Amygdala (tissue), 56 donors: ENCODE measurements around the gene TSC22D4.
"Not testable (repeated sequence)": the region's sequence is repeated elsewhere in the genome, so short reads cannot be mapped to it uniquely, and the experiment has no call there.

Source experiments
- DNase-seq, 56 donors: peaks; one replicate each; lab custom pipeline; 2025; lab: John Stamatoyannopoulos, UW

Gene TSC22D4

GRCh38 chr7:100478958-100479660, at the start of gene TSC22D4:
Gene TSC22D4, minus strand, starts transcription at chr7:100479214. Its CDS starts 1,176 bp downstream, at chr7:100478038.
- peak; percentile 66 to 98 (median 94) for DNase-seq

- not testable (repeated sequence) for DNase-seq
Measured at GRCh38 chr7:100528108-100528866, 49.3 kb upstream of the TSC22D4 start.

DNA sequence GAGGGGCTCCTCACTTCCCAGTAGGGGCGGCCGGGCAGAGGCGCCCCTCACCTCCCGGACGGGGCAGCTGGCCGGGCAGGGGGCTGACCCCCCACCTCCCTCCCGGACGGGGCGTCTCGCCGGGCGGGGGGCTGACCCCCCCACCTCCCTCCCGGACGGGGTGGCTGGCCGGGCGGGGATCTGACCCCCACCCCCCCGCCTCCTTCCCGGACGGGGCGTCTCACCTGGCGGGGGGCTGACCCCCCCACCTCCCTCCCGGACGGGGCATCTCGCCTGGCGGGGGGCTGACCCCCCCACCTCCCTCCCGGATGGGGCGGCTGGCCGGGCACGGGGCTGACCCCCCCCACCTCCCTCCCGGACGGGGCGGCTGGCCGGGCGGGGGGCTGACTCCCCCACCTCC, 44.2 kb upstream of the TSC22D4 start:
- DNase-seq, result not testable (repeated sequence)

DNA sequence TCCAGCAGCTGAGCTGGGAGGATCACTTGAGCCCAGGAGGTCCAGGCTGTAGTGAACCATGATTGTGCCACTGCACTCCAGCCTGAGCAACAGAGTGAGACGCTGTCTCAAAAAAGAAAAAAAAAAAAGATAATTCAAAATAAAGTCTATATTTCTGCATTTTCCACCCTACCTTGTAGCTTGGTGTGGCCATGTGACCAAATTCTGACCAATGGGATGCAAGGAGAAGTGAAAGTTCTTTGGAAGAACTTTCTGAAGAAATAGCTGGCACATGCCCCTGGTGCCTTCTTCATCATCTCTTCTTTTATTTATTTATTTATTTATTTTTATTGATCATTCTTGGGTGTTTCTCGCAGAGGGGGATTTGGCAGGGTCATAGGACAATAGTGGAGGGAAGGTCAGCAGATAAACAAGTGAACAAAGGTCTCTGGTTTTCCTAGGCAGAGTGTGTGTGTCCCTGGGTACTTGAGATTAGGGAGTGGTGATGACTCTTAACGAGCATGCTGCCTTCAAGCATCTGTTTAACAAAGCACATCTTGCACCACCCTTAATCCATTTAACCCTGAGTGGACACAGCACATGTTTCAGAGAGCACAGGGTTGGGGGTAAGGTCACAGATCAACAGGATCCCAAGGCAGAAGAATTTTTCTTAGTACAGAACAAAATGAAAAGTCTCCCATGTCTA, 43.0 kb upstream of the TSC22D4 start:
- DNase-seq, result not testable (repeated sequence)

- no peak for DNase-seq
Measured at GRCh38 chr7:100521076-100521475, 42.1 kb upstream of the TSC22D4 start.

GRCh38 chr7:100520138-100520537, 41.1 kb upstream of the TSC22D4 start:
- no peak for DNase-seq

DNA sequence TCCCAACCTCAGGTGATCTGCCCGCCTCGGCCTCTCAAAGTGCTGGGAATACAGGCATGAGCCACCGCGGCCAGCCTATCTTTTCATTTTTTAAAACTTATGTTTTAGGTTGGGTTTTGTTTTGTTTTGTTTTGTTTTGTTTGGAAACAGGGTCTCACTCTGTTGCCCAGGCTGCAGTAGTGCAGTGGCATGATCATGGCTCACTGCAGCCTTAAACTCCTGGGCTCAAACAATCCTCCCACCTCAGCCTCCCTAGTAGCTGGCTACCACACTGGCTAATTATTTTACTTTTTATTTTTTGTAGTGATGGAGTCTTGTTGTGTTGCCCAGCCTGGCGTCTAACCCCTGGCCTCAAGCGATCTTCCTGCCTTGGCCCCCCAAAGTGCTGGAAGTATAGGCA, 40.6 kb upstream of the TSC22D4 start:
- DNase-seq, result no peak

- no peak for DNase-seq
Measured at GRCh38 chr7:100517305-100517704, 38.3 kb upstream of the TSC22D4 start.

DNA sequence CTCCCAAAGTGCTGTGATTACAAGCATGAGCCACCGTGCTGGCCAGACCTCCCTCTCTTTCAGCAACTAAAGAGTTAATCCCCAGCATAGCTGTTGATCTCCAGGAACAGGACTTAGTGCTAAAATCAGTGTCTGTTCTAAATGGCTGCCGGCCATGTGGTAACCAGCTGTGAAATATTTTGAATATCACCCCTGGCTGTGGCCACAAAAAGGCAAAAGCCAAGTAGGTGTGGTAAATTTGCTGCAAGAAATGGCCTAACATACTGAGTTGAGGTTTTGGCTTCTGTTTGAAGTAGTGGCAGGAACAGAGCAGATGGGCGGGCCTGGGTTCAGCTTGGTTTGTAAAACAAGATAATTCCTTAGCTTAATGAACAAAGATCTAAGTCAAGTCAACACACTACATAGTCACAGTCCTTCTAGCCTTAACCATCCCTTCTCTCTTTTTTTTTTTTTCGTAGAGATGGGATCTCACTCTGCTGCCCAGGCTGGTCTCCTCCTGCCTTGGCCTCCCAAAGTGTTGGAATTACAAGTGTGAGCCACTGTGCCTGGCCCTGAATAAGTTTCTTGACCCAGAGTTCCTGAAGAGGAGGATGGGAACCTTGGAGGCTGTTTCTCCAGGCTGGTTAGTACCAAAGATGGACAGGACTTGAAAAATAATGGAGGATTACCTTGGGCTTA, 37.3 kb upstream of the TSC22D4 start:
- no peak for DNase-seq

- no peak for DNase-seq
Measured at GRCh38 chr7:100515072-100515532, 36.1 kb upstream of the TSC22D4 start.

DNA sequence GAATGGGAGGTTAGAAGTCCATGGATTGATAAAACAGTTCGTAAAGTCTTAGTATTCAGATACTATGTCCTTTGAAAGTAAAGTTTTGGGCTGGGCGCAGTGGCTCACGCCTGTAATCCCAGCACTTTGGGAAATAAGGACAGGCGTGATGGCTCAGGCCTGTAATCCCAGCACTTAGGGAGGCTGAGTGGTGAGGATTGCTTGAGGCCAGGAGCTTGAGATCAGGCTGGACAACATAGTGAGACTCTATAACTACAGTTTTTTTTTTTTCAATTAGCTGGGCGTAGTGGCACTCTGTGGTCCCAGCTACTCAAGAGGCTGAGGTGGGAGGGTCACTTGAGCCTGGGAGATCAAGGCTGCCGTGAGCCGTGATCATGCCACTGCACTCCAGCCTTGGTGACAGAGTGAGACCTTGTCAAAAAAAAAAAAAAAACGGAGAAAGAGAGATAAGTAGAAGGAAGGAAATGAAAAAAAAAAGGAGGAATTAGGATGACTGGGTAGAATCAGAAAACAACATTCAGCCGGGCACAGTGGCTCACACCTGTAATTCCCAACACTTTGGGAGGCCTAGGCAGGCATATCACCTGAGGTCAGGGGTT, 34.3 kb upstream of the TSC22D4 start:
- no peak for DNase-seq

DNA sequence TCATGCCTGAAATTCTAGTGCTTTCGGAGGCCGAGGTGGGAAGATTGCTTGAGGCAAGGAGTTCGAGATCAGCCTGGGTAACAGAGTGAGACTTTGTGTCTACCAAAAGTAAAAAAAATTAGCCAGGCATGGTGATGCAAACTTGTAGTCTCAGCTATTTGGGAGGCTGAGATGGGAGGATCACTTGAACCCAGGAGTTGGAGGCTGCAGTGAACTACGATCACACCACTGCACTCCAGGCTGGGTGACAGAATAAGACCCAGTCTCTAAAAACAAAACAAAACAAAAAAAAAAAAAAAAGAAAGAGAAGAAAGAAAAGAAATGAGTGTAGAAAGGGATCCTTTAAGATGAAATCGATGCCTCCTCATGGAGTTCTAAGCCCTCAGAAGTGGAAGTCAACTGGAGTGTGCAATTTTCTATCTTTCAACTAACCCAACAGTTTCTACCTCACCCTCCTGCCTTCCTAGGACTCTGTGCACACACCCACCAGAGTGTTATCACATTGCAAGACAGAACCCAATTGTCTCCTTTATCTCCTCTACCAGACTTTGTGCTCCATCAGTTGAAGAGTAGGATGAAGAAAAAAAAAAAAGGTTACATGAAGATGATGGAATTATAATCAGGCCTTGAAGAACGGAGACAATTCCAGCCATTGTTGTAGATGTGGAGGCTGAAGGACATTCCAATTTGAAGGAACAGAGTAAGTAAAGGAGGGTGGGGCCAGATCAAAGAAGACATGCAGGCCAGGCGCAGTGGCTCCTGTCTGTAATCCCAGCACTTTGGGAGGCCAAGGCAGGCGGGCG, 31.6 kb upstream of the TSC22D4 start:
- no peak for DNase-seq

GRCh38 chr7:100509231-100509630, 30.2 kb upstream of the TSC22D4 start:
- DNase-seq, result peak in 3 of 56 donors; percentile 4 to 25 (median 16)

- DNase-seq, result no peak
Measured at GRCh38 chr7:100506356-100506923, 27.4 kb upstream of the TSC22D4 start.

DNA sequence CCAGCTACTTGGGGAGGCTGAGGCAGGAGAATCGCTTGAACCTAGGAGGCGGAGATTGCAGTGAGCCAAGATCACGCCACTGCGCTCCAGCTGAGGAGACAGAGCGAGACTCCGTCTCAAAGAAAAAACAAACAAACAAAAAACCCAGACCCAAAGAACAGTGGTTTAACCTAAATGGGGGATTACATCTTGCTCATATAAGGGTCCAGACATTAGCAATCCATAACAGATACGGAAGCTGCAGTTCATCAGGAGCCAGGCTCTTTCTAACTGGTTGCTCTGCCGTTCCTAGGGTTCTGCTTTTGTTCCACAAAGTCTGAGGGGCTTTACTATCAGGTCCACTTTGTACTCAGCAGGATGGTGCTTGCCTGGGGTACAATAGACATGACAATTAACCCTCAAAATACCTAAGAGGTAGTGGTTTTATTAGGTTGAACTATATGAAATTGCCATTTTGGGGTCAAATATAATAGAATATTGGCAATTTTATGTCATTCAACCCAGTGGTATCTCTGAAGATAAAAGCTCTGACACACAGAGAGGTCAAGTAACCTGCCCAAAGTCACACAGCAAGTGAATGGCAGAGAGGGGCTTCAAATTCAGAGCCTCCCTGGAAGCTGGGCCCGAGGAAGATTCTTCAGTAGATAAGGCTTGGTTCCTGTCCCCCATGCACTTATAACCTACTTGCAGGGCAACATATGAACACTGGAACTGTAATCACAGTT, 26.0 kb upstream of the TSC22D4 start:
- DNase-seq, result no peak

- DNase-seq, result not testable (repeated sequence)
Measured at GRCh38 chr7:100504031-100504430, 25.0 kb upstream of the TSC22D4 start.

GRCh38 chr7:100500743-100501142, 21.7 kb upstream of the TSC22D4 start:
- DNase-seq, result not testable (repeated sequence)

- DNase-seq, result no peak
Measured at GRCh38 chr7:100496509-100496908, 17.5 kb upstream of the TSC22D4 start.
